ENCODE measurements around the gene HSPD1.
"Not testable (repeated sequence)": the region's sequence is repeated elsewhere in the genome, so short reads cannot be mapped to it uniquely, and the experiment has no call there.

HSPD1 gene

DNA sequence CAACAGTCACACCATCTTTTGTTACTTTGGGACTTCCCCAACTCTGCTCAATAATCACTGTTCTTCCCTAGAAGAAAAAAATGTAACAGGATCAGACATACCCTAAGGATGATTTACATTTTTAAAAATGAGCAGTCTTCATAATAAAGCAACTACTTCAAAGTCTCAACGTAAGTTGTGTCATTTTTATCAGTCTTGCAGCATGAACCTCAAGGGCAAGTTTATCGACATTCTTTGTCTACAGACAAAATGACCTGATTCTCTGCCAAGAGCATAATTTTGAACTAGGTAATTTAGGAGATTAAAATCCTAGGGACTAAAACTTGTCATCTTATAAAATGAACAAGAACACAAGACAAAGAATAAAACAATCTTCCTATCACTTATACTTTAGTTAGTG is 2.3 kb downstream of the HSPD1 start:
- no peak for DNase-seq (ENCODE audit: low read depth, low spot score)

DNA sequence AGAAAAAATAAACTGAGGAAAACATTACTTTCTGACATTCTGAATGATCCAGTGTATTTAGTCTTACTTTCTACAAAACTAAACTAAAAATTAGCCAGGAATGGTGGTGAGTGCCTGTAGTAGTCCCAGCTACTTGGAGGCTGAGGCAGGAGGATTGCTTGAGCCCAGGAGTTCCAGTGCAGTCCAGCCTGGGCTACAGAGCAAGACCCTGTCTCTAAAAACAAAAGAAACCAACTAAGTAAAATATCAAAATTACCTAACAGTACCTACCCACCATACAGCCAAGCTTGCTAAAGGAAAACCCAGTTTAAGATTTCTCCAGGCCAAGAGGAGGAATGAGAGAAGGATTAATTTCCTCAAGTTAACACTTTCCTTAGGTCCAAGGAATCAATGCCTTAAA is 2.9 kb downstream of the HSPD1 start:
- no peak for DNase-seq (ENCODE audit: low read depth, low spot score)

DNA sequence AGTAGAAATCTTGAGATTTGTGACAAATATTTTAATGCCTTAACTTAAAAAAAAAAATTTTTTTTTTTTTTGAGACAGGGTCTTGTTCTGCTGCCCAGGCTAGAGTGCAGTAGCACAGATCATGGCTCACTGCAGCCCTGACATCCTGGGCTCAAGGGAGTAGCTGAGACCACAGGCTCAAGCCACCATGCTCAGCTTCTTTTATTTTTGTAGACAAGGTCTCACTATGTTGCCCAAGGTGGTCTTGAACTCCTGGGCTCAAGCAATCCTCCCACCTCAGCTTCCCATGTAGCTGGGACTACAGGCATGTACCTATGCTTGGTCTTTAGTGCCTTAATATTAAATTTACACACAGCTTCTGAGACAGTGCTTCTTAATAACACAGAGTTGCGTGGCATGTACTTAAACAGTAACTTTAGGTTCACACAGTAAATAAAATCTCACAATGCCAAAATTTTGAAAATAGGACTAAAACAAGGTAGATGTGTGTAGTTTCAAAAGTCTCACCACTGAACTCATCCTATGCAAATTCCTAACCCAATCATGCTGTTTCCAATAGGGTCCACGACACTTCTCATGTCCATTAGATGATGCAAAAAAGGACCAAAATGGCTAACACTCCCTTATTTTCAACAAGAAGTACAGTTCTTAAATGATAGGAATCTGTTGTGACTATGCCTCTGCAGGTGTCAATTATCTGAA is 4.1 kb downstream of the HSPD1 start:
- DNase-seq (ENCODE audit: low read depth, low spot score) = no peak

DNA sequence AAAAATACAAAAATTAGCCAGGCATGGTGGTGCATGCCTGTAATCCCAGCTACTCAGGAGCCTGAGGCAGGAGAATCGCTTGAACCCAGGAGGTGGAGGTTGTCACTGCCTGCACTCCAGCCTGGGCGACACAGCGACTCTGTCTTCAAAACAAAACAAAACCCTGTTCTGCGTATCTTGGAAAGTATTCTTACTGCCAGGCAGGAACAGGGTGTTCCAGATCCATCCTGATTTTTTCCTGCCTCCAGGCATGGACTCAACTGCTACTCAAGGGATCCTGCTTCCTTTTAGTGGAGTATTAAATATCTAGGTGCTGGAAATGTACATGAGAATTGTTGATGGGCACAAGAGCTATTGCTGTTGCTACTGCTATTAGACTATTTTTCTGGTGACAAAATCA is 12.3 kb downstream of the HSPD1 start:
- no peak for DNase-seq (ENCODE audit: low read depth, low spot score)

DNA sequence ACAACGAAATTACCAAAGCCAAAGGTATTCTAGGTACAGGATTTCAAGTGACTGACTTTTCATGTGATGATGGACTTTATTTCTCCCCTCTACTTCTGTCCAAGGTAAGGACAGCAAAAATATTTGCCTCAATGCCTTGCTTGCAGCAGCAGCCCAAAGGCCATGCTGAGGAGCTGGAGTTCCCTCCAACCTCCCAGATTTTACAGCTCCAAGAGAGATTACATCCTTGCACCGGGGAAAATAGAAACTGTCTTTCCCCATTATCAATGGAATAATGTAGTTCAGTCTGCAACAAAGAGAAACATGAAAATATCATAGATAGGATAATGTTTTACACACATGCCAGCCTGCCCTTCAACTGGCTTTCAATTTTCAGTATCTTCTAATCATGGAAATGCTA is 13.5 kb downstream of the HSPD1 start:
- no peak for DNase-seq (ENCODE audit: low read depth, low spot score)

DNA sequence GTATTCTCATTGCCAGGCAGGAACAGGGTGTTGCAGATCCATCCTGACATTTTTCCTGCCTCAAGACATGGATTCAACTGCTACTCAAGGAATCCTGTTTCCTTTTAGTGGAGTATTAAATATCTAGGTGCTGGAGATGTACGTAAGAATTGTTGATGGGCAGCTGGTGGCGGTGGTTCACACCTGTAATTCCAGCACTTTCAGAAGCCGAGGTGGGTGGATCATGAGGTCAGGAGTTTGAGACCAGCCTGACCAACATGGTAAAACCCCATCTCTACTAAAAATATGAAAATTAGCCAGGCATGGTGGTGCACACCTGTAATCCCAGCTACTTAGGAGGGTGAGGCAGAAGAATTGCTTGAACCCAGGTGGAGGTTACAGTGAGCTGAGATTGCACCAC is 15.4 kb downstream of the HSPD1 start:
- not testable (repeated sequence) for DNase-seq (ENCODE audit: low read depth, low spot score)

DNA sequence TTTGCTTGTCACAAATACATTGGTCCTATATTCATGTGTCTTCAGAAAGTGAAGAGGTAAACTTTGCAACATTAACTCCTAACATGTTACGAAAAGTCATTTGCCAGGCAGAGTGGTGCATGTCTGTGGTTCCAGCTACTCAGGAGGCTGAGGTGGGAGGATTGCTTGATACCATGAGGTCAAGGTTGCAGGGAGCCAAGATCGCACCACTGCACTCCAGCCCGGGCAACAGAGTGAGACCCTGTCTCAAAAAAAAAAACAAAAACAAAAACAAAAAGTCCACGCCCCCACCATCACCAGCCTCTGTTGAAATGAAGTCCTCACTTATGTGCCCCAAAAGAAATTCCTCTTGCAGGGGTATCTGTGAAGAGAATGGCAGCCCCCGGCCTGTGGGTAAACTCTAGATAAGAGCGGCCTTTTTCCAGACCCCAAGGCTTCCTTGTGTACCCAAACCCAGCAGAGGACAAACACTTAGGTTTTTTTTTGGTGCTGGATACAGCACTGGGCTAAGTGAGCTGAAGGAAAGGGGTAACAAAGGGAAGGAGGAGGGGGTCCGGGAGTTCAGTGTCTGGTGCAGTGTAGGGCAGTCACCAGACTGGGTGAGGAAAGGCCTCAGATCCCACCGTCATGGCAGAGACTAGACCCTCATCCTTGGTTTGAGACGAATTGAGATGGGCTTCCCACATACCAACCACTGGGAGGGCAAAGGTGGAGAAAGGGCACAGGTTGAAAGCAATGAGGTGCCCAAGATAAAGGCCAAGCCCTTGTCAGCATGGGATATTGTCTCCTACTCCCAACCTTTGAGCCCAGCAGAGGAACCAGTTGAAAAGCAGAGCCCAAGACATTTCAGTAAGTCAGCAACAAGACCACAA is 19.2 kb downstream of the HSPD1 start:
- no peak for DNase-seq (ENCODE audit: low read depth, low spot score)

DNA sequence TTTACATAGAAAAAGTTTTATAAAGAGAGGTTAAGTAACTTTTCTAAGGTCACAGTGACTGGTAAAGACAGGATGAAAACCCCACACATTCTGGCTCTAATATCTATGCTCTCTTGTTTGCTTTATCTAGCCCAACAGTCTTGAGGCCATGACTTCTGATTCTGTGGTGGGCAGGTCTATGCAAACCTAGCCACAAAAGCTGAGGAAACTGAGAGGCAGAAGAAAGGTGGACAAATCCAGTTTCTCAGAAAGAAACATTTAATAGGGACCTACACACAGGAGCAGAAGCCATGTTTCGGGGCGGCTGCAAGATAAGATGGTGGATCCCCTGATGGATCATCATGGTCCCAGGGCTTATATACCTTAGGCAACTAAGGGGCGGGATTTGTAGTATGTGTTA is 21.8 kb downstream of the HSPD1 start:
- no peak for DNase-seq (ENCODE audit: low read depth, low spot score)

DNA sequence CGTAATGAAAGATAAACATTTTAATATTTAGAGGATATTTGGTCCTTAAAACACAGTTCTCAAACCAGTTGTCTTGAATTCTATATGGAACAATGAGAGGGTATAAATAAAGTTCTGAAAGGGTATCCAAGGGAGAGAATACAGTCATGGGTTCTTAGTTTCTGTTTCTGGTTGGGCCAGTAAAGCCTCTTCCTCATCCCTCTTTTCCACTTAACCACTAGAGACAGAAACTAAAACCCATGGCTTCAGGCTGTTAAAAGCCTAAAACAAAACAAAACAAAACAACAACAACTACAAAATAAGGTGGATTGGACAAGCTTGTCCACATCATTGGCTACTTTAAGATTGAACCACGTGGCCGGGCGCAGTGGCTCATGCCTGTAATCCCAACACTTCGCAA is 27.5 kb downstream of the HSPD1 start:
- DNase-seq (ENCODE audit: low read depth, low spot score) = no peak

DNA sequence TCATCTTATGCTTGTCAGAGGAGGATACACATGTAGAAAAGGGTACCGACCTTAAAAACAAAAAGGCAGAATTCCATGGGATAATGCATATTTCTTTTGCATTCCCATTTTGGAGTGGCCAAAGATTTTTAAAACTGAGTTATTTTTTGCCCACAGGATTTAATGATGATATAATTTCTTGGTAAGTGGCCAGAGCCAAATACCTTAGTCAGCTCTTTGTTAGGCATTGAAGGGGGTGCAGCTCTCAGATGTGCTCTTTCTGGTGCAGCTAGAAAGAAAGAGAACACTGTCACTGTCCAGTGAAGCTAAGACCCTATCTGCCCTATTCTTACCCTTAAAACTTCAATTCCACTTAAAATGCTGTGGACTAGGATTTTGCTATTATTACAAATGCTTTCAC is 35.5 kb downstream of the HSPD1 start:
- DNase-seq (ENCODE audit: low read depth, low spot score) = peak; percentile 33

DNA sequence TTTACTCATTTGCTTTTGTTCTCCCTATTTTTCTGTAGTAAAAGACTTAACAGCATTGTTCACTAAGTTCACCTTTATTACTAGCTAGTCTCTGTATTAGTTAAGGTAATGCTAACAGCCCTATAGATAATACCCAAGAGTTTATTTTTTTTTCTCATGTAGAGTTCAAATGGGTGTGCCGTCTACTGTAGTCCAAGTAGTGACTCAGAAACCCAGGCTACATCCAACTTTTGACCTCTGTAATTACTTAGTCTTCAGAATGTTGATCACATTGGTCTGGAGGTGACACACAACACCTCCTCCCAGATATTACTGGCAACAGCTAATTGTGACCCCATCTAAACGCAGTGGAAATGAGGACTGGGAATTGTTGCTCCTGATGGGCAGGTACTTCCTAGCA is 38.6 kb downstream of the HSPD1 start:
- DNase-seq (ENCODE audit: low read depth, low spot score) = no peak

DNA sequence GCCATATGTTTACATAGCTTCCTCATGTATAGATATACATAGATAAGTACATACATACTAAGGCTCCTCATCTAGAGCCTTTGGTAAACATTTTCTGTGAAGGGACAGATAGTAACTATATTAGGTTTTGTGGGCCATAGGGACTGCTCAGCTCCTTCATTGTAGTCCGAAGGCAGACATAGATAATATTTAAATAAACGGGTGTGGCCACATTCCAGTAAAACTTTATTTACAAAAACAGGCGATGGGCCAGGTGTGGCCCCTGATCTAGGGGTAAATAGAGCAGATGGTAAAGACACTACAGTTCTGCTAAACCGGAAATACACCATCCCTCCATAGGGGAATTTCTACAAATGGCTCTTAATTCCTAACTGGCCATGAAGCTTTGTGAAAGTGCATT is 39.0 kb downstream of the HSPD1 start:
- DNase-seq (ENCODE audit: low read depth, low spot score) = no peak

DNA sequence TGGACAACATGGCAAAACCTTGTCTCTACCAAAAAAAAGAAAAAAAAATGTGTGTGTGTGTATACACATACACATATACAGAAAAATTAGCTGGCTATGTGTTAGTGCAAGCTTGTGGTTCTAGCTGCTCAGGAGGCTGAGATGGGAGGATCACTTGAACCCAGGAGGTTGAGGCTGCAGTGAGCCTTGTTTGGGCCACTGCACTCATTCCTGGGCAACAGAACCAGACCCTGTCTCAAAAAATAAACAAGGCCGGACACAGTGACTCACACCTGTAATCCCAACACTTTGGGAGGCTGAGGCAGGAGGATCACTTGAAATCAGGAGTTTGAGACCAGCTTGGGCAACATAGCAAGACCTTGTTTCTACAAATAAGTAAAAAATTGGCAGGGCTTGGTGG is 44.2 kb downstream of the HSPD1 start:
- DNase-seq (ENCODE audit: low read depth, low spot score) = no peak

DNA sequence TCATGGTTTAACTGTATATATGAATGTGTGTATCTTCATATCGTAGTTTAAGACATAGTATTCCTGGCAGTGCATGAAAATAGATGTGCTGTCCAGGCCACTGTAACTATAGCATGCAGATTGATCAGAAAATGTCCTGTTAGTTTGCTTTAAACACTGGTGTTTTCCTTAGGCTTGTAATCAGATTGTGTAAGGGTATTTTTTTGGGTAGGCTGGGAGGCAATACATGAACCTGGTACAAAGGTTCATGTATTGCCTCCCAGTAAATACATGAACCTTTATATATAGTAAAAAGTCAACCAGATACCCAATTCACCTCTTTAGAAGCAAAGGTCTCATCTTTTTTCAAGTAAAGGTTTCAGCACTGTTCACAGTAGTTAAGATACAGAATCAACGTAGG is 44.7 kb downstream of the HSPD1 start:
- DNase-seq (ENCODE audit: low read depth, low spot score) = no peak

DNA sequence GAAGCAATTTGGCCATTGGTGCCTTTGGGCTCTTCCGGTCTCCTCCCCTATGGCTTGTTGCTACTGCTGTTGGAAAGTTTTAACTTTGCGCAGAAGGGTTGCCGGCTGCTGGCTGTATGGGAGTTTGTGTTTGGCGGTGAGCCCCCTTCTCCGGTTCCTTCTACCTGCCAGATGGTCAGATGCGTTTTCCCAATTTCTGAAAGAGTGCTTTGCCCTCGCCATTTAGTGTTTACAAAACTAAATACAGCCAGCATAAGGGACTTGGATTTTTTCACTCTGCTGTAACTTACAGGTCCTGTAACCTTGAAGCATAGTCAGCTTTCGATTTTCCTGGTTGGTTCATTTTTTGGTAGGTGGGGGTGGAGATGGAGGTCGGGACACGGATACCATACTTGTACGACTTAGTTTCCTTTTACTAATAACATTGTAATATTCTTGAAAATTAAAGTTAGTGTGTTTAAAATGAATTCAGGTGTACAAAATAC is 45.7 kb downstream of the HSPD1 start:
- no peak for DNase-seq (ENCODE audit: low read depth, low spot score)

DNA sequence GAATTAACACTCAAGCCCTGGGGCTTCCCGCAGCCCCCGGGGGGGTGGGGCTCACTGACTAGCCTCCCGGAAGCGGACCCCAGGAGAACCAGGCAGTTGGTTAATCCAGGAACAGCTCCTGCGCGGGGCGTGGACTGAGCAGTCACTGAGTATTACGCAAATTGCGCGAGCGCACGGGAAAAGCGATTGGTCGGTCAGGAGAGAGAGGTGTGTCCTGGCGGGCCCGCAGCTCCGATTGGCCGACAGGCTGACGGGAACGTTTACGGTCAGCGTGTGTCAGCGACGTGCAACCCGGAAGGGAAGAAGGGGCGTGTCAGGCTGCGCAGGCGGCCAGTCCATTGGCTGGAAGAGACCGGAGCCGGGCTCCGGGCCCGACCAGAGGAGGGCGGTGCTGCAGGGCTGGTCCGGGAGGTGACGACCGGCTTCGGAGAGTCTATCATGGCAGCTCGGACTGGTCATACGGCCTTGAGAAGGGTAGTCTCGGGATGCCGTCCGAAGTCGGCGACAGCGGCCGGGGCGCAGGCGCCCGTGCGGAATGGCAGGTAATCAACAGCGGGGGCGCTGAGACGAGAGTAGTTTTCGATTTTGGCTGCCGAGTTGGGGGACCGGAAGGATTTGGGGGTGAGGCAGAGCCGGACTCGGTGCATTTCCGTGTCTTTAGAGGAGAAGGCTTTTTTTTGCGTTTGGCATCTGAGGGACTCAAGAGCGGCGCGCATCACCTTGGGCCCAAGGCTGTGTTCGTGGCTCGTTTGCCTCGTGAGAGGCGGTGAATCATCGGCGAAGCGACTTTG is 46.3 kb downstream of the HSPD1 start, which contains the start of gene COQ10B:
Gene COQ10B (plus strand): TSS at position 430 of the 791 bp plus-strand sequence. CDS start 9 bp downstream, at position 439.
- peak; percentile 100 for DNase-seq (ENCODE audit: low read depth, low spot score)

DNA sequence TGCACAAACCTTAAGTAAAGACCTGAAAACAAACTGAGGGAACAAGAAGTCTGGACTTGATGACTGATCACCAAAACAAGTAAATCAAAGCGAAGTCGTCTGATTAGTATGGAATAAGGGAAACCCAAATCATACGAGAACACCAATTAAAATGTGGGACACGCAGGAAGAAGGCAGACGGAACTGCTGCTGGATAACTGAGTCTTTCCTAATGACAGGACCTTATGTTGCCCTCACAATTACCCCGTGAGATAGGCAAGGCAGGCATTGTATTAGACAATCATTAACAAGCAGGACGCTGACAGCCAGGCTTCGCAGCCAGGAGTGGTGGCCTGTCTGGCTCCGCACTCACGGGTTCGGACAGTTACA is 46.9 kb downstream of the HSPD1 start:
- DNase-seq (ENCODE audit: low read depth, low spot score) = peak; percentile 20

DNA sequence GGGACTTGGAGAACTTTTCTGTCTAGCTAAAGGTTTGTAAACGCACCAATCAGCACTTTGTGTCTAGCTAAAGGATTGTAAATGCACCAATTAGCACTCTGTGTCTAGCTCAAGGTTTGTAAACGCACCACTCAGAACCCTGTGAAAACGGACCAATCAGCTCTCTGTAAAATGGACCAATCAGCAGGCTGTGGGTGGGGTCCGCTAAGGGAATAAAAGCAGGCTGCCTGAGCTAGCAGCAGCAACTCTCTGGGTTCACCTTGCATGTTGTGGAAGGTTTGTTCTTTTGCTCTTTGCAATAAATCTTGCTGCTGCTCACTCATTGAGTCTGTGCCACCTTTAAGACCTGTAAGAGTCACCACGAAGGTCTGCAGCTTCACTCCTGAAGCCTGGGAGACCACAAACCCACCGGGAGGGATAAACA is 48.7 kb downstream of the HSPD1 start:
- not testable (repeated sequence) for DNase-seq (ENCODE audit: low read depth, low spot score)

DNA sequence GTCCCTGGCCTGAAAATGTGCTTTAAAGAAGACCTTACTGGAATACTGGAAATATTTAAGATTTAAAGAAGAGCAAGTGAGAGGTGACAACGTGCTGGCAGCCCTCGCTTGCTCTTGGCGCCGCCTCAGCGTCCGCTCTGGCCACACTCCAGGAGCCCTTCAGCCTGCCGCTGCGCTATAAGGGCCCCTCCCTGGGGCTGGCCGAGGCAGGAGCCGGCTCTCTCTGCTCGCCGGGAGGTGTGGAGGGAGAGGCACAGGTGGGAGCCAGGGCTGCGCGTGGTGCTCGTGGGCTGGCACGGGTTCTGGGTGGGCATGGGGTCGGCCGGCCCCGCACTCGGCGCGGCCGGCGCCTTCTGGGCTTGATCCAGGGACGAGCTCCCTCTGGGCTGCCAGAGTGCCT is 49.2 kb downstream of the HSPD1 start:
- DNase-seq (ENCODE audit: low read depth, low spot score) = no peak

DNA sequence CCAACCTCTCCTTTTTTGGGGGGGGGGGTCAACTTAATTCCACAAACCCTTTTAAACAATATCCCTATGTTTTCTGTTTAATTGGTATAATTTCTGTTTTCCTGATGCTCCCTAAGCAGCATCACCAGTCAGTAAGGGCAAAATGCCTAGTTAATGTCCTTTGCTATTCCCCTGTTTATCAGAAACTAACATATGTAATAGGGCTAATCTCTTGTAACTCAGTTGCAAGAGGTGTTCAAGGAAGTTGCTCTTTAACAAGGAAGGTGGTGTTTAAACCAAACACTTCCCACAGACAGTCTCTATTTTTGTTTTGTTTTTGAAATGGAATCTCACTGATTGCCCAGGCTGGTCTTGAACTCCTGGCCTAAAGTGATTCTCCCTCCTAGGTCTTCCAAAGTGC is 52.8 kb downstream of the HSPD1 start:
- DNase-seq (ENCODE audit: low read depth, low spot score) = no peak

DNA sequence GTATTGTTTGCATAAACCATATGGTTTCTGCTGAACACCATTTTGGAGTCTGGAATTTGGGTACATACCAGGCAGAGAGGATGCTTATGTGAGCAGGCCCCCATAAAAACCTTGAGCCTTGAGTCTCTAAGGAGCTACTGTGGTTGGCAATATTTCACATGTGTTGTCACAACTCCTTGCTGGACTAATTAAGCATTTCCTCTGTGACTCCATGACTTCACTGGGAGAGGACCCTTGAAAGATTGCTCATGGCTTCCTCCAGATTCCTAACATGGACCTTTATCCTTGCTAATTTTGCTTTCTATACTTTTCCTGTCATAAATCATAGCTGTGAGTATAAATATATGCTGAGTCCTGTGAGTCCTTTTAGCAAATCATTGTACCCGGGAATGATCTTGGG is 53.9 kb downstream of the HSPD1 start:
- DNase-seq (ENCODE audit: low read depth, low spot score) = no peak

DNA sequence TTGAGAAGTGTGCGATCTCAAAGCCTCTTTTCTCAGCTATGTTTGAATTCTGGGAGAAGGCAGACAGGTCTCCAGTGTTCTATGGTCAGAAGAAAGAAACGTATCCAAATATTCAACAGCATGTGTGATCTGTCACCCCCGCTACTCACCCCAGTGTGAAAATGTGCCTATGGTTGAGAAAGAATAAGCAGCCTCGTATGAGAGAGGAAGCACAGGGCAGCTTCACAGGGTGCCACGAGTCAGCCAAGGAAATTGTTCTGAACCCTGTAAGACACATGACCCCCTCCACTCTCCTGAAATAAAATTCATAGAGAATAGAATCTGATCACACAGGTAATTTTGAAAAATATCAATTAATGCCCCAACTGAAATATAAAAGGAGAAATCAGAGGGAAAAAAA is 56.8 kb downstream of the HSPD1 start:
- no peak for DNase-seq (ENCODE audit: low read depth, low spot score)
